Kidney epithelial cell (primary cell): ENCODE measurements around the gene COMMD4. TPM values are rescaled to one million over a fixed set of nuclear protein-coding genes. Genes with fewer than 3 reads are reported as not detected.

Source experiments
- DNase-seq: peaks from one replicate; pipeline ENCODE4 v3.0.0-alpha.2; 2010; ENCODE audit warnings: low read depth
- H3K27me3 ChIP-seq: 2 replicates; pipeline ENCODE4 v1.6.0; 2011; ENCODE audit warnings: low read length; ENCODE audit not compliant: control insufficient read depth, insufficient read depth
- H3K36me3 ChIP-seq: 2 replicates; pipeline ENCODE4 v1.5.1; 2011; ENCODE audit warnings: low read length; ENCODE audit not compliant: control insufficient read depth, insufficient read depth
- H3K4me3 ChIP-seq: 2 replicates; pipeline ENCODE4 v1.5.1; 2011; ENCODE audit warnings: low read depth, mild to moderate bottlenecking, control low read depth, low read length
- CTCF ChIP-seq: IDR thresholded peaks from 2 replicates; pipeline ENCODE4 v1.5.1; 2011; ENCODE audit warnings: mild to moderate bottlenecking, moderate library complexity, low read length, control low read depth, inconsistent platforms; ENCODE audit not compliant: insufficient read depth, poor library complexity, severe bottlenecking
- total RNA-seq: library from RNA; depleted of rRNA; stranded (reverse); fragments of >200 nt; gene quantifications from 2 replicates; pipeline ENCODE4 v1.2.3, GENCODE V29; 2015

Gene COMMD4
- total RNA-seq, 1 donor from 2014 or later, result 119 TPM

- peaks cover 1% of the 10 kb centered on the region for H3K36me3 ChIP-seq
- TF ChIP-seq CTCF, result no peak
- no peak overlapping the region for H3K4me3 ChIP-seq
- no peak for DNase-seq
- H3K27me3 ChIP-seq, result peaks cover 2% of the 10 kb centered on the region
These were observed 14.9 kb downstream of the COMMD4 start for GRCh38 chr15:75350601-75351361.

- Histone ChIP-seq H3K27me3 (peaks cover 2% of the 10 kb centered on the region), H3K4me3 (no peak overlapping the region), H3K36me3 (peaks cover 2% of the 10 kb centered on the region)
- DNase-seq, result no peak
- TF ChIP-seq CTCF, result no peak
These were observed 16.6 kb downstream of the COMMD4 start for GRCh38 chr15:75352186-75353080.

GRCh38 chr15:75353604-75354003 lies 17.7 kb downstream of the COMMD4 start:
- peaks cover 2% of the 10 kb centered on the region for H3K27me3 ChIP-seq
- H3K36me3 ChIP-seq, result peaks cover 5% of the 10 kb centered on the region
- H3K4me3 ChIP-seq, result no peak overlapping the region
- TF ChIP-seq CTCF, result no peak
- no peak for DNase-seq

GRCh38 chr15:75354454-75354853 lies 18.6 kb downstream of the COMMD4 start:
- H3K36me3 ChIP-seq, result peaks cover 6% of the 10 kb centered on the region
- no peaks in the 10 kb centered on the region for H3K27me3 ChIP-seq
- DNase-seq, result no peak
- no peak overlapping the region for H3K4me3 ChIP-seq
- TF ChIP-seq CTCF, result no peak

- Histone ChIP-seq H3K27me3 (no peaks in the 10 kb centered on the region), H3K4me3 (no peak overlapping the region), H3K36me3 (peaks cover 7% of the 10 kb centered on the region)
- no peak for TF ChIP-seq CTCF
- no peak for DNase-seq
These were observed 19.5 kb downstream of the COMMD4 start for GRCh38 chr15:75355369-75355768.
